Measurements from ENCODE around the gene CAPS2.
"Not testable (repeated sequence)": the region's sequence is repeated elsewhere in the genome, so short reads cannot be mapped to it uniquely, and the experiment has no call there.

CAPS2 gene

GRCh38 chr12:75329918-75330826 lies at the start of gene CAPS2:
Gene CAPS2, minus strand, starts transcription at chr12:75330324. Its CDS starts 3,826 bp downstream, at chr12:75326498.
- peak within 1 kb of the TSS; percentile 71 for H3K9ac ChIP-seq
- no peaks in the 10 kb centered on the region; the same call in 1 of the 2 replicates for H3K9me3 ChIP-seq
- no peaks in the 10 kb centered on the region for H3K36me3 ChIP-seq
- peaks cover 5% of the 10 kb centered on the region; the same call in 1 of the 2 replicates for H3K4me1 ChIP-seq
- H3K27me3 ChIP-seq: no peaks in the 10 kb centered on the region
- TF ChIP-seq Cebpa-rat (IDR thresholded peaks at IDR 0.05): peak; percentile 68
- H3K4me2 ChIP-seq: peak within 1 kb of the TSS; percentile 85
- H3K27ac ChIP-seq: no peak within 1 kb of the TSS
- H4K20me1 ChIP-seq: no peaks in the 10 kb centered on the region
- H3K4me3 ChIP-seq: peak within 1 kb of the TSS; percentile 69

GRCh38 chr12:75378354-75378753 lies 48.2 kb upstream of the CAPS2 start:
- TF ChIP-seq Cebpa-rat (IDR thresholded peaks at IDR 0.05): no peak
- Histone ChIP-seq H3K9me3 (no peaks in the 10 kb centered on the region), H3K4me1 (no peaks in the 10 kb centered on the region), H3K9ac (no peak overlapping the region), H3K4me2 (no peak overlapping the region), H3K4me3 (no peak overlapping the region), H3K27me3 (no peaks in the 10 kb centered on the region), H3K27ac (no peak overlapping the region), H3K36me3 (no peaks in the 10 kb centered on the region), H4K20me1 (no peaks in the 10 kb centered on the region)

- no peak overlapping the region for H3K4me3 ChIP-seq
- no peaks in the 10 kb centered on the region for H3K4me1 ChIP-seq
- no peaks in the 10 kb centered on the region; the same call in 1 of the 2 replicates for H3K9me3 ChIP-seq
- no peak for TF ChIP-seq Cebpa-rat (IDR thresholded peaks at IDR 0.05)
- no peaks in the 10 kb centered on the region for H4K20me1 ChIP-seq
- H3K27ac ChIP-seq: no peak overlapping the region
- H3K9ac ChIP-seq: no peak overlapping the region
- H3K4me2 ChIP-seq: no peak overlapping the region
- H3K36me3 ChIP-seq: no peaks in the 10 kb centered on the region
- no peaks in the 10 kb centered on the region for H3K27me3 ChIP-seq
Observed at GRCh38 chr12:75374971-75375370, 44.8 kb upstream of the CAPS2 start.

GRCh38 chr12:75366629-75367028 lies 36.5 kb upstream of the CAPS2 start:
- TF ChIP-seq Cebpa-rat (IDR thresholded peaks at IDR 0.05): no peak
- no peak overlapping the region for H3K27ac ChIP-seq
- no peaks in the 10 kb centered on the region for H4K20me1 ChIP-seq
- no peak overlapping the region for H3K4me2 ChIP-seq
- H3K4me1 ChIP-seq: no peaks in the 10 kb centered on the region
- H3K4me3 ChIP-seq: no peak overlapping the region
- no peaks in the 10 kb centered on the region for H3K9me3 ChIP-seq
- no peaks in the 10 kb centered on the region for H3K36me3 ChIP-seq
- H3K9ac ChIP-seq: no peak overlapping the region
- H3K27me3 ChIP-seq: no peaks in the 10 kb centered on the region

- H3K27ac ChIP-seq: no peak overlapping the region
- no peaks in the 10 kb centered on the region for H3K4me1 ChIP-seq
- no peaks in the 10 kb centered on the region for H3K27me3 ChIP-seq
- H3K4me2 ChIP-seq: no peak overlapping the region
- no peak overlapping the region for H3K9ac ChIP-seq
- no peak for TF ChIP-seq Cebpa-rat (IDR thresholded peaks at IDR 0.05)
- H3K36me3 ChIP-seq: no peaks in the 10 kb centered on the region
- no peaks in the 10 kb centered on the region for H3K9me3 ChIP-seq
- no peak overlapping the region for H3K4me3 ChIP-seq
- H4K20me1 ChIP-seq: no peaks in the 10 kb centered on the region
Observed at GRCh38 chr12:75364919-75365318, 34.8 kb upstream of the CAPS2 start.

- Histone ChIP-seq H3K4me3 (no peak overlapping the region), H3K36me3 (no peaks in the 10 kb centered on the region), H3K9ac (no peak overlapping the region), H3K9me3 (no peaks in the 10 kb centered on the region), H3K27me3 (no peaks in the 10 kb centered on the region), H3K4me2 (no peak overlapping the region), H3K4me1 (no peaks in the 10 kb centered on the region), H4K20me1 (no peaks in the 10 kb centered on the region), H3K27ac (no peak overlapping the region)
- no peak for TF ChIP-seq Cebpa-rat (IDR thresholded peaks at IDR 0.05)
Observed at GRCh38 chr12:75361408-75361807, 31.3 kb upstream of the CAPS2 start.

- Histone ChIP-seq H4K20me1 (no peaks in the 10 kb centered on the region), H3K27ac (no peak overlapping the region), H3K36me3 (no peaks in the 10 kb centered on the region), H3K4me2 (no peak overlapping the region), H3K4me3 (no peak overlapping the region), H3K9ac (no peak overlapping the region), H3K4me1 (no peaks in the 10 kb centered on the region), H3K9me3 (no peaks in the 10 kb centered on the region), H3K27me3 (no peaks in the 10 kb centered on the region)
- no peak for TF ChIP-seq Cebpa-rat (IDR thresholded peaks at IDR 0.05)
Observed at GRCh38 chr12:75360920-75361319, 30.8 kb upstream of the CAPS2 start.

- no peak overlapping the region for H3K9ac ChIP-seq
- H3K4me2 ChIP-seq: no peak overlapping the region
- no peak overlapping the region for H3K4me3 ChIP-seq
- no peak overlapping the region for H3K27ac ChIP-seq
- TF ChIP-seq Cebpa-rat (IDR thresholded peaks at IDR 0.05): no peak
- no peaks in the 10 kb centered on the region for H3K27me3 ChIP-seq
- H4K20me1 ChIP-seq: no peaks in the 10 kb centered on the region
- H3K9me3 ChIP-seq: peaks cover 17% of the 10 kb centered on the region
- H3K36me3 ChIP-seq: no peaks in the 10 kb centered on the region
- H3K4me1 ChIP-seq: no peaks in the 10 kb centered on the region
Observed at GRCh38 chr12:75354011-75354410, 23.9 kb upstream of the CAPS2 start.

- Histone ChIP-seq H3K27ac (no peak overlapping the region), H3K36me3 (no peaks in the 10 kb centered on the region), H3K4me1 (no peaks in the 10 kb centered on the region), H3K4me3 (no peak overlapping the region), H3K9ac (no peak overlapping the region), H3K27me3 (no peaks in the 10 kb centered on the region), H3K4me2 (no peak overlapping the region), H3K9me3 (peaks cover 13% of the 10 kb centered on the region), H4K20me1 (no peaks in the 10 kb centered on the region)
- TF ChIP-seq Cebpa-rat (IDR thresholded peaks at IDR 0.05): no peak
Observed at GRCh38 chr12:75350413-75350812, 20.3 kb upstream of the CAPS2 start.

GRCh38 chr12:75349946-75350345 lies 19.8 kb upstream of the CAPS2 start:
- Histone ChIP-seq H3K9ac (no peak overlapping the region), H3K9me3 (peaks cover 8% of the 10 kb centered on the region), H3K27ac (no peak overlapping the region), H3K4me1 (no peaks in the 10 kb centered on the region), H3K27me3 (no peaks in the 10 kb centered on the region), H3K4me2 (no peak overlapping the region), H4K20me1 (no peaks in the 10 kb centered on the region), H3K4me3 (no peak overlapping the region), H3K36me3 (no peaks in the 10 kb centered on the region)
- TF ChIP-seq Cebpa-rat (IDR thresholded peaks at IDR 0.05): no peak

GRCh38 chr12:75346215-75346614 lies 16.1 kb upstream of the CAPS2 start:
- not testable (repeated sequence) for H3K27me3 ChIP-seq, H3K4me3 ChIP-seq, H3K9ac ChIP-seq, H3K4me1 ChIP-seq, H3K27ac ChIP-seq, H3K9me3 ChIP-seq, H4K20me1 ChIP-seq, H3K4me2 ChIP-seq, H3K36me3 ChIP-seq
